Pancreas (tissue), 10 donors: ENCODE data around the gene LRG1. TPM values are rescaled to one million over a fixed set of nuclear protein-coding genes. Genes with fewer than 3 reads are reported as not detected.

Source experiments
- ATAC-seq, 4 donors: fragments of 200-7000 bp; cut with Tn5 transposase; one replicate each; pipeline versions ENCODE4 v1.8.0 to v1.9.1; 2020; ENCODE audit warnings: mild to moderate bottlenecking in 4 of 4, moderate library complexity in 4 of 4
- DNase-seq, 6 donors: peaks; one replicate each; pipeline ENCODE4 v3.0.0-alpha.2; 2020
- FAIRE-seq: peaks from 2 replicates; lab custom pipeline; 2012; peaks lifted over from hg19 to GRCh38; lab: Jason Lieb, UNC
- H3K27ac ChIP-seq, 4 donors: fragments of 200-600 bp; sonication (generic); 1 replicate in 3 of 4; 2 replicates in 1 of 4; pipeline versions ENCODE4 v1.5.0 to v1.8.0; 2020
- H3K27me3 ChIP-seq, 4 donors: fragments of 200-600 bp; one replicate each; pipeline ENCODE4 v1.8.0; 2021
- H3K36me3 ChIP-seq, 3 donors: fragments of 200-600 bp; sonication (generic) in 1 of 3; one replicate each; pipeline versions ENCODE4 v1.5.0 to v1.8.0; 2020 to 2021
- H3K4me1 ChIP-seq, 3 donors: fragments of 200-600 bp; one replicate each; pipeline ENCODE4 v1.8.0; 2021
- H3K4me3 ChIP-seq, 4 donors: fragments of 200-600 bp; sonication (generic) in 2 of 4; one replicate each; pipeline versions ENCODE4 v1.5.0 to v1.8.0; 2020 to 2021
- H3K9me3 ChIP-seq, 4 donors: fragments of 200-600 bp; one replicate each; pipeline ENCODE4 v1.8.0; 2021
- WGBS, 2 donors: extraction: QIAGEN DNeasy Blood & Tissue Kit; methylation state at CpG; one replicate each; pipeline ENCODE4 v1.1.7; 2013; 5-methylcytosine and 5-hydroxymethylcytosine counted together
- intact Hi-C, 3 donors: fragments of 100-400 bp; cut with DNase I; formaldehyde crosslinking; loops; one replicate each; pipeline versions ENCODE4 v1.11.1 to v1.14.2; 2022
- polyA plus RNA-seq, 2 donors: library from polyadenylated mRNA; stranded (reverse); fragments of 200-250 nt; gene quantifications; one replicate each; pipeline ENCODE4 v1.2.3, GENCODE V29; 2013
- total RNA-seq, 6 donors: library from RNA; stranded (reverse); fragmentation: NEBNext Ultra II Directional in 4 of 6; extraction: Animal tissue kit (Norgen Biotek cat#: 25700) in 4 of 6; gene quantifications; one replicate each; pipeline versions ENCODE4 v1.2.1 to v1.2.4, GENCODE V29; 2021 to 2023
- TF ChIP-seq, protein P1 (sequence below), 4 donors: fragments of 200-600 bp; sonication (generic) in 3 of 4; IDR thresholded peaks; one replicate each; pipeline versions ENCODE4 v1.5.0 to v1.8.0; 2021; ENCODE audit warnings: antibody characterized with exemption in 4 of 4
- donor health status: healthy with polysubstance abuse.
- donor health status: DM: no; HTN: no; CAD: no; lungs with moderate emphysema.
- donor health status: DM: no; HTN: no; CAD: no.
- donor health status: control.
- donor health status: control.
- donor health status: Bipolar disorder and iron deficiency.
- donor health status: DM: yes; HTN: yes; CAD: no.
- donor health status: DM: no; HTN: no; CAD: no.
- donor health status: DM: no; HTN: no; CAD: no.
- donor health status: DM: yes; HTN: yes; CAD: no.

The LRG1 gene
- total and polyA plus RNA-seq, 8 donors: 7.9 to 53.6 (median 18.7) TPM

DNA sequence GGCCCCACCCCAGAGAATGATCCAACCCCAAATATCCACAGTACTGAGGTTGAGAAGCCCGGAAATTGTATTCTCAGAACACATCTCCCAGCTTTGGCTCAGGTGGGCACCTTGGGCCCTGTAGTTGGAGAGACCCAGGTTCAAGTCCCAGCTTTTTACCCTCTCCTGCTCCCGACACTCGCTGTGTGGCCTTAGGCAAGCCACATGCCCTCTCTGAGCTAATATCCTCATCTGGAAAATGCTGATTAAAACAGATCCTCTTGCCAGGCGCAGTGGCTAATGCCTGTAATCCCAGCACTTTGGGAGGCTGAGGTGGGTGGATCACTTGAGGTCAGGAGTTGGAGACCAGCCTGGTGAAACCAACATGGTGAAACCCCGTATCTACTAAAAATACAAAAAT, 24.1 kb downstream of the LRG1 start:
- Histone ChIP-seq H3K4me3 (no peak overlapping the region), H3K36me3 (no peaks in the 10 kb centered on the region), H3K27ac (no peak overlapping the region), H3K9me3 (no peaks in the 10 kb centered on the region), H3K4me1 (no peaks in the 10 kb centered on the region), H3K27me3 (no peaks in the 10 kb centered on the region)
- DNase-seq (no peak), FAIRE-seq (no peak), ATAC-seq (no peak)
- WGBS, 2 donors: 89 to 95% methylated on average over 5 of the region's 5 CpGs
- TF ChIP-seq, protein P1, sequence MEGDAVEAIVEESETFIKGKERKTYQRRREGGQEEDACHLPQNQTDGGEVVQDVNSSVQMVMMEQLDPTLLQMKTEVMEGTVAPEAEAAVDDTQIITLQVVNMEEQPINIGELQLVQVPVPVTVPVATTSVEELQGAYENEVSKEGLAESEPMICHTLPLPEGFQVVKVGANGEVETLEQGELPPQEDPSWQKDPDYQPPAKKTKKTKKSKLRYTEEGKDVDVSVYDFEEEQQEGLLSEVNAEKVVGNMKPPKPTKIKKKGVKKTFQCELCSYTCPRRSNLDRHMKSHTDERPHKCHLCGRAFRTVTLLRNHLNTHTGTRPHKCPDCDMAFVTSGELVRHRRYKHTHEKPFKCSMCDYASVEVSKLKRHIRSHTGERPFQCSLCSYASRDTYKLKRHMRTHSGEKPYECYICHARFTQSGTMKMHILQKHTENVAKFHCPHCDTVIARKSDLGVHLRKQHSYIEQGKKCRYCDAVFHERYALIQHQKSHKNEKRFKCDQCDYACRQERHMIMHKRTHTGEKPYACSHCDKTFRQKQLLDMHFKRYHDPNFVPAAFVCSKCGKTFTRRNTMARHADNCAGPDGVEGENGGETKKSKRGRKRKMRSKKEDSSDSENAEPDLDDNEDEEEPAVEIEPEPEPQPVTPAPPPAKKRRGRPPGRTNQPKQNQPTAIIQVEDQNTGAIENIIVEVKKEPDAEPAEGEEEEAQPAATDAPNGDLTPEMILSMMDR (IDR thresholded peaks at IDR 0.05): no peak
- intact Hi-C loops: no loop called here

DNA sequence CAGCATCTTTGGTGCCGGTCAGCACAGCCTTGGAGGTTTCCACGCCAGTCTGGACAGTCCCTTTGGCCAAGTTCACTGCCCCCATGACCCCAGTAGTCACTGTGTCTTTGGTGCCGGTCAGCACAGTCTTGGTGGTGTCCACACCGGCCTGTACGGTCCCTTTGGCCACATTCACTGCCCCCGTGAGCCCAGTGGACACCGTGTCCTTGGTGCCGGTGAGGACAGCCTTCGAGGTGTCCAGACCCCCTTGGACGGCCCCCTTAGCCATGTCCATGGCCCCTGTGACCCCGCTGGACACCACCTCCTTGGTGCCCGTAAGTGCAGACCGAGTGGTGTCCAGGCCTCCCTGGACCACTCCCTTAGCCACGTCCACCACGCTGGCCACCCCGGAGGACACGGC, 26.6 kb downstream of the LRG1 start:
- no peaks in the 10 kb centered on the region for H3K9me3 ChIP-seq
- TF ChIP-seq, protein P1 (IDR thresholded peaks at IDR 0.05): no peak
- no peak overlapping the region for H3K27ac ChIP-seq
- no peaks in the 10 kb centered on the region for H3K36me3 ChIP-seq
- no peaks in the 10 kb centered on the region for H3K4me1 ChIP-seq
- ATAC-seq: no peak
- no peaks in the 10 kb centered on the region for H3K27me3 ChIP-seq
- intact Hi-C loops: no loop called here
- no peak overlapping the region for H3K4me3 ChIP-seq
- 92 to 95% methylated on average over 17 of the region's 17 CpGs for WGBS, 2 donors
- no peak for FAIRE-seq
- no peak for DNase-seq

DNA sequence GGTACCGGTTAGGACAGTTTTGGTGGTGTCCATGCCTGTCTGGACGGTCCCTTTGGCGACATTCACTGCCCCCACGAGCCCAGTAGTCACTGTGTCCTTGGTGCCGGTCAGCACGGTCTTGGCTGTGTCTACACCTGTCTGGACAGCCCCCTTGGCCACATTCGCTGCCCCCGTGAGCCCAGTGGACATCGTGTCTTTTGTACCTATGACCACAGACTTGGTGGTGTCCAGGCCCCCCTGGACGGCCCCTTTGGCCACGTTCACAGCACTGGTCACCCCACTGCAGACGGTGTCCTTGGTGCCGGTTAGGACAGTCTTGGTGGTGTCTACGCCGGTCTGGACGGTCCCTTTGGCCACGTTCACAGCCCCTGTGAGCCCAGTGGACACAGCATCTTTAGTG, 27.8 kb downstream of the LRG1 start:
- no peaks in the 10 kb centered on the region for H3K9me3 ChIP-seq
- ATAC-seq (no peak), FAIRE-seq (no peak), DNase-seq (peak in 1 of 6 donors; percentile 52)
- H3K36me3 ChIP-seq: no peaks in the 10 kb centered on the region
- no peaks in the 10 kb centered on the region for H3K4me1 ChIP-seq
- no peak overlapping the region for H3K27ac ChIP-seq
- no peaks in the 10 kb centered on the region for H3K27me3 ChIP-seq
- TF ChIP-seq, protein P1 (IDR thresholded peaks at IDR 0.05): no peak
- 90 to 92% methylated on average over 17 of the region's 17 CpGs for WGBS, 2 donors
- H3K4me3 ChIP-seq: no peak overlapping the region
- intact Hi-C loops: no loop called here

DNA sequence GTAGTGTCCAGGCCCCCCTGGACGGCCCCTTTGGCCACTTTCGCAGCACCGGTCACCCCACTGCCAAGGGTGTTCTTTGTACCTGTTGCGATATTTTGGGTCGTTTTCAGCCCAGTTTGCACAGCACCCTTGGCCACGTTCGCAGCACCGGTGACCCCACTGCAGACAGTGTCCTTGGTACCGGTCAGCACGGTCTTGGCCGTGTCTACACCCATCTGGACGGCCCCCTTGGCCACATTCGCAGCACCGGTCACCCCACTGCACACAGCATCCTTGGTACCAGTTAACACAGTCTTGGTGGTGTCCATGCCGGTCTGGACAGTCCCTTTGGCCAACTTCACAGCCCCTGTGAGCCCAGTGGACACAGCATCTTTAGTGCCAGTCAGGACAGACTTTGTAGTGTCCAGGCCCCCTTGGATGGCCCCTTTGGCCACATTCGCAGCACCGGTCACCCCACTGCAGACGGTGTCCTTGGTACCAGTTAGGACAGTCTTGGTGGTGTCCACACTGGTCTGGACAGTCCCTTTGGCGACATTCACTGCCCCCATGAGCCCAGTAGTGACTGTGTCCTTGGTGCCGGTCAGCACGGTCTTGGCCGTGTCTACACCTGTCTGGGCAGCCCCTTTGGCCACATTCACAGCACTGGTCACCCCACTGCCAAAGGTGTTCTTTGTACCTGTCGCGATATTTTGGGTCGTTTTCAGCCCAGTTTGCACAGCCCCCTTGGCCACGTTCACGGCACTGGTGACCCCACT, 28.4 kb downstream of the LRG1 start:
- Histone ChIP-seq H3K27ac (no peak overlapping the region), H3K9me3 (no peaks in the 10 kb centered on the region), H3K27me3 (no peaks in the 10 kb centered on the region), H3K4me1 (no peaks in the 10 kb centered on the region), H3K36me3 (no peaks in the 10 kb centered on the region), H3K4me3 (no peak overlapping the region)
- DNase-seq (peak in 2 of 6 donors; percentile 46 to 55), FAIRE-seq (no peak), ATAC-seq (no peak)
- intact Hi-C loops: no loop called here
- TF ChIP-seq, protein P1 (IDR thresholded peaks at IDR 0.05): no peak
- WGBS, 2 donors: 89 to 91% methylated on average over 27 of the region's 27 CpGs
